Fibroblast of skin of back (primary cell): ENCODE measurements around the gene HSPG2.
A peak's percentile ranks its signal among the peaks of the same experiment; 100 is the strongest.

Experiments used
- DNase-seq: peaks from one replicate; pipeline ENCODE4 v3.0.0-alpha.2; 2013

HSPG2 gene

DNA sequence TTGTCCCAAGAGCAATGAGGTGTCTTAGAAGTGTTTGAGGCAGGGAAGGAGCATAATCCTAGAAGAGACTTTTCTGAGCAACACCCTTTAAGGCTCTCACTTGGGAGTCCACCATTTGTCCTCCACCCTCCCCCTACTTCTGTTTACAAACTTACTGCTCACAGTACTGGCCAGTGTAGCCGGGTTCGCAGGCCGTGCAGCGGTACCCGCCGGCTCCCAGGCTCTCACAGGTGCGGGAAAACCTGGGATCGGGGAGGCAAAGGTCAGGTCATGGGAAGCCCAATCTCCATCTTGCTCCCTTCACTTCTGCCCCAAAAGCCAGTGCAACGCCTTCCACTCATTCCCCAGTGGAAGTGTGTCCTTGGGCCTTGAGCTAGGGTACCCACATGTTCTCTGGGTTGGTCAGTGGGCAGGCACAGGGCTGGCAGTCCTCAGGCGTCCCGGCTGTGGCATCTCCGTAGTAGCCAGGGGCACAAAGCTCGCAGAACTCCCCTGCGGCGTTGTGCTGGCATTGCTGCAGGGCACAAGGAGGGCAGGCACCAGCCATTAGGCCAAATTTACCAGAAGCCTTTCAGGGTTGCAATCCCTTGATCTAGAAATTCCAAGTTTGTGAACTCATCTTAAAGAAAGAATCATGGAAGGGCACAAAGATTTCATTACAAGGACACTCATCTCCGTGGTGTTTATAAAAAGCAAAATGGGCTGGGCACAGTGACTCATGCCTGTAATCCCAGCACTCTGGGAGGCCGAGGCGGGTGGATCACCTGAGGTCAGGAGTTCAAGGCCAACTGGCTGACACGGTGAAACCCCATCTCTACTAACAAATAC is 75.3 kb downstream of the HSPG2 start:
- peak; percentile 81 for DNase-seq

DNA sequence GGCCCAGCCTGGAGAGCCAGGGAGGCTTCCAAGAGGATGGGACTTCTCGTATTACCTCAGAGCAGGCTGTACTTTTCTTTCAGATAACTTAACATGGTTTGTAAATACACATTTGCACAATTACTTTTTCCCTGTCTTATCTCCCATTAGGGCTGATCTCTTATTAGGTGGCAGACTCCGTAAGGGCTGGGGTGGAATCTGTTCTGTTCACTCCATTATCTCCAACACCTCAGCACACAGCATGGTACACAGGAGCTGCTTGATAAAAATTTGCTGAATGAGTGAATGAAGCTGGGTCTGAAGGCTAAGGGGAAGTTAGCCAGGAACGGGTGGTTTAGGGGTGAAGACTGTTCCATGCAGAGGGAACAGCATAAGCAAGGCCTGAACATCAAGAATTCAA is 76.1 kb downstream of the HSPG2 start:
- no peak for DNase-seq

DNA sequence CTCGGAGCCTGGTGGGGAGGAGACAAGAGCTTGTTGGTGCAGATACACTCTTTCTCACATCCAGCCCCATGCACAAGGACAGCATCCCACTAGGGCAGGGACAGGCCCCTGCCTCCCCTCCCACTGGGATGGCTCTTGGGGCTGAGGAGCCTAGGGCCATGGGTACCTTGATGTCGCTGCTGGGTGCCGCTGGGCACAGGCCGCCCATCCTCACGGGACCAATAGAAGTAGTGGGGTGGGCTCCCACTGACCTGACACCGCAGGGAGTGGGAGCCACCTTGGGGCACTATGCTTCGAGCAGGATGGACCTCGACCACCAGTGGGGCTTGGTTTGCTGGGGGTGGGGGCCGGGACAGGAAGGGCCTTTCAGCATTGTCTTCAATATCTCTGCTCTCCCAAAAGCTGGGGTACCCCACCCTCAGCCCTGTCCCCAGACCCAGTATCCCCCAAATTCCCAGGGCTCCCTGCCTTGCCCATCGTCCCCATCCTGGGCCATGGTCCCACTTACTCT is 77.4 kb downstream of the HSPG2 start:
- DNase-seq, result no peak

DNA sequence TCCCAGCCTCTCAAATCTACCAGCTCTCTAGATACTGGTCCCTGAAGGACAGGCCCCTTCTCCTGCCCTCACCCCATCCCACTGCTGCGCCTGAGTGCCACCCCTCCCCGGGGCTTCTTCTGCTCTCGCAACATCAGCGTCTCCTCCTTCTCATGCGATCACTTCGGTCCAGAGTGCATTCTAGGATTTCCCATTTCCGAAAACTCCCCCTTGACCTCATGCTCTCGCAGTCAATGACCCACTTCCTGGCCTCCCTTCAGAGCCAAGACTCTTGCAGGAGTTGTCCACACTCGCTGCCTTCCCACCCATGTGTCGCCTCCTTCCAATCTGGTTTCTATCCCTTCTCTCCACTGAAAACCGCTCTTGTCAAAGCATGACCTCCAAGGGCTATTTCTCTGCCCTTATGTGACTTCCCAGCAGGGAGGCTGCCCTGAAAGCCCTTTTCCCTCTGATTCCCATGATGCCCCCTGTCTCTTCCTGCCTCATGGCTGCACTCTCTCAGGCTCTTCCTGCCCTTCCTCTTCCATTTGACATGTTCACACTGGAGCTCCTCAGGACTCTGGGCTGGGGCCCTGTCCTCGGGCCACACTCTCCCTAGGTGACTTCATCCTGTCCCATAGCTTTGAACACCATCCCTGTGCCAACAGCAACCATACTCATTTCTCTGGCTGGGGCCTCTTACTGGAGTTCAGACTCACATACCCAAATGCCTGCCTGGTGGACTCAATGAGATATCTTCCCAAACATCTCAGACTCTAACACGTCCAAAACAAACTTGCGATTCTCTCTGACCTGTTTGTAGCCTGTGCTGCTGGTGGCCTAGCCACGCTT is 79.1 kb downstream of the HSPG2 start:
- DNase-seq, result no peak

DNA sequence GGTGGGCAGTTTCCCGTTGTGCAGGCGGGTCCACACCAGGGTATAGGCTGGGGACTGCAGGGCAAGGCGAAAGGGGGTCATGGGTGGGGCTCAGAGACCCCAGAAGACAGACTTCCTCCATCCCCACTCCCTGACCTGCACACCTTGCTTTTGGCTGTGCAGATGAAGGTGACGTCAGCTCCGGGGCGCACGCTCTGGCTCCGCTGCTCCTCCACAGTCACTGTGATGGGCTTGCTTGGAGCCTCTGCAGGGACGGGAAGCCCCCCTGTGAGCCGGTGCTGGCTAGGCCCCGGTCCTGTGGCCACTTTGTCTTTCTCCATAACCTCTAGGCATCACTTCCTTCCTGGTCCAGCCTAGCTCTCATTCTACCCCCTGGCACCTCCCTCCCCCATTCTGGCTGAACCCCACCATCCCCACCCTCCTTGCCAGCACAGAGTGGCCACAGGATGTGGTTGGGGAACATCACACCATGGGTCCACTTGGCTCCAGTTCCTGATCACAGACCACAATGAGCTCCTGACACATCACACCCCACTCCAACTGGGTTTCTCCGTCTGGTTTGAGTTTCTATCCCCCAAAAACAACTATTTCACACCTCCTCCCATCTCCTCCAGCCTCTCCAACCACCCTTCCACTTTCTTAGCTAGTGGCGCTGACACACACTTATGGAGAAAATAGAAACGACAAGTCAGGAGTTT is 79.8 kb downstream of the HSPG2 start:
- DNase-seq, result peak; percentile 67

DNA sequence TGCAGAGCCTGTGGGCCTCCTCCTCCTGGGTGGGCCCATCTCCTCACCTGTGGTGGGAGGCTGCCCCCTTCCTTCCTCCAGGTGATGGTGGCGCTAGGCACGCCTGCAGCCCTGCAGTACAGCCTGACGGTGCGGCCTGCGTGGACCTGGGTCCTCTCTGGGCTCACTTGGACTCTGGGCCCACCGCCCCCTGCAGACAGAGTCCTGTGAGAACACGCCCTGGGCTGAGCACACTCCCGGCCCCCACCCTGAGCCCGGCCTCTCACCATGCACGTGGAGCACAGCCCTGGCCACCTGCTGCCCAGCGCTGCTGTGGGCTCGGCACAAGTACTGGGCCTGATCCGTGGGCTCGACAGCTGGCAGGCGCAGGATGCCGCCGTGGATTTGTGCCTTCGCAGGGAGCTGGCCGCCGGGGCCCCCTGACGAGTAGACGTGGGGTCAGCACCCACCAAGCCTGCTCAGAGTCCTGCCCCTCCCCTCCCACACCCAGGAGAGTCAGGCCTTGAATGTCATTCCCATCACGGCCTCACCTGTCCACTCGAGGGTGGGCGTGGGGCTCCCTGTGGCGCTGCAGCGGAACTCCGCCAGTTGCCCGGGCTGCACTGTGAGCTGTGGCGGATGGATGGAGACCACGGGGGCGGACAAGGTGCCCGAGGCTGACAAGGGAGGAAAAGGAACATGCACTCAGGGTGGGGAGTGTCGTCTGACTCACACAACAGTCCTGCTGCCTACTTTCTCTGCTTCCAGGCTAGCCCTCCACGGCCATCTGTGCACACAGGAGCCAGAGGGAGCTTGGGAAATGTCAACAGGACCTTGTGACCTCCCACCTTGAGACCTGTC is 81.6 kb downstream of the HSPG2 start:
- DNase-seq, result no peak

DNA sequence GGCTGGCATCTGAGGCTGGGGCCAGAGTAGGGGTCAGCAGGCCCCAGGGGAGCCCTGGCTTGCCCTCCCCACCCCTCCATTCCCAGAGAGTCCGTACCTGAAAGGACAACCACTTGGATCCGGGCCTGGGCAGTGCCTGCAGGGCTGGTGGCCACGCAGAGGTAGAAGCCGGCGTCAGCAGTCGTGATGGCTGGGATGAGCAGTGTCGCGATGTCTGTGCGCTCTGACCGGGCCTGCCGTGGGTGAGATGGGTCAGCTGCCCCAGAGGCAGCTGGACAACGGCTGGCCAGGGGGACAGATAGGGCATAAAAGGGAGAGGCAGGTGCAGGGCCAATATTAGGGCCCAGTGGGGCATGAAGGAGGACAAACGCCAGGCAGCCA is 82.4 kb downstream of the HSPG2 start:
- no peak for DNase-seq

DNA sequence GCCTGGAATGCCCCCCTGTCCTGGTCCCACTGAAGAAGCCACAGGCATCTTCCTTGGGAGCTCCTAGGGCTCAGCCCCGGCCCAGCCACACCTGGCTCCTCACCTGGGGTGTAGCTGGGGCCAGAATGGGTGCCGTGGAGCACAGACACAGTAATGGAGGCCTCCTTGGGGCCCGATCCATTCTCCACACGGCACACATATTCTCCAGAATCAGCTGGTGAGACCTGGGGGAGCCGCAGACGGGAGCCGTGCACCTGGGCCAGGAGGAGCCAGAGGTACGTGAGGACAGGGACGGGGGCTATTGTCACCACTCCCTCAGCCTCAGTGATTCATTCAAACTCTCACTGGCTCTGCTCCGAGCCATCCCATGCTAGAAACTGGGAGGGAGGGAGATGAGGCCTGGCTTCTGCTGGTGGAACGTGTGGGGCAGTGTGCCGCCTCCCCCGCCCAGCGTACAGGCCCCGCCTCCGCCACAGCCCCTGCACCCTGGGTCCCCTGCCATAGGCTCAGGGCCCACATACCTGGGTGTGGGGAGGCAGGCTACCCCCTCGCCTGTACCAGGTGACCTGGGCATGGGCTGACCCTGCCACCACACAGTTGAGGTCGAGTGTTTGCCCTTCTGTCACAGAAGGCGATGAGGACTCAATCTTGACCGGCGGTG is 82.9 kb downstream of the HSPG2 start:
- no peak for DNase-seq

DNA sequence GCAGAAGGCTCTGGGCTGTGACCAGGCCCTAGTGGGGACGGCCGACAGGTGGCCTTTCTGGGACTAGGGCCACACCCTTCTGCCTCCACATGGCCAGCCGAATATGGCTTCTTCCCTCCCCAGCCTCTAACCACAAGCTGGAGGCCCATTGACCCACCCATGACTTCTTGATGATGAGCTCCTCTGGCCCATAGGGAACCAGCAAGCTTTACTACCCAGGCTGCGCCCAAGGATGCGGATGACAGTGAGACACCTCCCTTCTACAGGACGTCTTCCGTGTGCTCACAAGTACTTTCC is 84.0 kb downstream of the HSPG2 start:
- no peak for DNase-seq

DNA sequence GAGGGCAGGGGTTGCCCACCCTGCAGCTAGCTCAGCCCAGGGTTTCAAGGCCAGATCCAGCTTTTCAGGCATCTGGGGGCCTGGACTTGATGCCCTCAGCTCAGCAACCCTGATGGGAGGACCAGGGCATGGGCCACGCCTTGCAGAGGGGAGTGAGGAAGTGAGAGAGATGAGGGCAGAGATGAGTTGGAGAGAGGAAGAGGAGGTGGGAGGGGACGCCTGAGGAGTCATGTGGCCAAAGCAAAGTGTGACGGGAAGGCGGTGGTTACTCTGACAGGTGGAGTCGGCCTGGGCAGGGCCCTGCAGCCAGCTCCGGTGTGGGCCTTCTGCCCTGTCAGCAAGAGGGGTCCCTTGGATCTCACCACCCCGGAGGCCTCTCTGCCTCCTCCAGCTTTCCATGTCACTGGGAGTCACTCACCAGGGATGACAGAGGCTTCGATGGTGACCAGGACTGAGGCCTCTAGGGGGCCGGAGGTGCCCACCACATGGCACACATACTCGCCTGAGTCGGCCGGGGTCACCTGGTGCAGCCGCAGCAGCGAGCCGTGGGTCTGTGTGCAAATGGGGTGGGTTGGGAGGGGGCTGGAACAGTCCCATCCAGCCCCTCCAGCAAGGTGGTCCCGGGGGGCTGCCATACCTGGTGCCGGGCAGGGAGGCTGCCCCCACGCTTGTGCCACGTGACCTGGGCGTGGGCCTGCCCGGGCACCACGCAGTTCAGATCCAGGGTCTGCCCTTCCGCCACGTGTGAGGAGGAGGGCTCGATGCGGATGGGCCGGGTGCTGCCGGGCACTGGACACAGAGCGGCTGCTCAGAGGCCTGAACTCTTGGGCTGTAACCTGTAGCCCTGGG is 84.6 kb downstream of the HSPG2 start:
- no peak for DNase-seq

DNA sequence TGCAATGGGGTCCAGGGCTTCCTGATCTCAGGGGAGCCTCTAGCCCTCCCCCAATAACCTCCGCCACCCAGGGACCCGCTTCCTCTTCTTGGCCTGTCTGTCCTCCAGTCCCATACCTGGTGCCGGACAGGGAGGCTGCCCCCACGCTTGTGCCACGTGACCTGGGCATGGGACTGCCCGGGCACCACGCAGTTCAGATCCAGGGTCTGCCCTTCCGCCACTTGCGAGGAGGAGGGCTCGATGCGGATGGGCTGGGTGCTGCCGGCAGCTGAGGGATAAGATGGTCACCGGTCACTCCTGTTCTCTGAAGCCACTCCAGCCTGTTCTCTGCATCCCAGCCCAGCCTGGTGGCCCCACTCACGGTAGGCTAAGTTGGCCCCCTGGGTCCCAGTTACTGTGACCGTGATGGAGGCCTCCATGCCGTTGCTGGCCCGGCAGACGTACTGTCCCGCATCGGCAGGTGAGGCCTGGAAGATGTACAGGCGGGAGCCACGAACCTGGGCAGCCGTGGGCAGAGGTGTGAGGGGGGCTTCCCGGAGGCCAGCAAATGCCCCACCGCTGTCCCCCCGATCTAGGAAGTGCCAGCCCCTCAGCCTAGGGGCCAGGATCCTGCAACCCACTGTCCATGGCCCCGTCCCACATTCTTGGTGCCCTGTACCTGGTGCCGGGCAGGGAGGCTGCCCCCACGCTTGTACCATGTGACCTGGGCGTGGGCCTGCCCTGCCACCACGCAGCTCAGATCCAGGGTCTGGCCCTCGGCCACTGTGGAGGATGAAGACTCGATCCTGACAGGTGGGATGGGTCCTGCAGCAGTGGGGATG is 85.5 kb downstream of the HSPG2 start:
- DNase-seq, result no peak

DNA sequence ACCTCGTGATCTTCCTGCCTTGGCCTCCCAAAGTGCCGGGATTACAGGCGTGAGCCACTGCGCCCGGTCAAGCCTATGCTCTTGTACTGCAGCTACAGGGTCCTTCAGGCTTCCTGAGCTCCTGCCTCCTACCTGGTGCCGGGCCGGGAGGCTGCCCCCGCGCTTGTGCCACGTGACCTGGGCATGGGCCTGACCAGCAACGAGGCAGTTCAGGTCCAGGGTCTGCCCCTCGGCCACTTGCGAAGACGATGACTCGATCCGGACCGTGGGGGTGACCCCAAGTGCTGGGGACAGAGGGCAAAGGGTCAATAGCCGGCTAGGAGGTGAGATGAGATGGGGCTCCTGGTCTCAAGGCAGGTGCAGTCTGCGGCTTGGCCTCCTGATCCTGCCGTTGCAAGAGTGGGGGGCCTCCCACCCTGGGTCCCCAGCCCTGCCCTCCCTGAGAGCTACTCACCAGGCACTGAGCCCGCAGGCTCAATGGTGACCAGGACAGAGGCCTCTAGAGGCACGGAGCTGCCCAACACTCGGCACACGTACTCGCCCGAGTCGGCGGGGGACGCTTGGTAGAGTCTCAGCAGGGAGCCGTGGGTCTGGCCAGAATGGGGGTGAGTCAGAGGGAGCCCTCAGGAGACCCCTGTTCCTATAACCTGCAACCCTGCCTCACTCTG is 87.1 kb downstream of the HSPG2 start:
- no peak for DNase-seq

DNA sequence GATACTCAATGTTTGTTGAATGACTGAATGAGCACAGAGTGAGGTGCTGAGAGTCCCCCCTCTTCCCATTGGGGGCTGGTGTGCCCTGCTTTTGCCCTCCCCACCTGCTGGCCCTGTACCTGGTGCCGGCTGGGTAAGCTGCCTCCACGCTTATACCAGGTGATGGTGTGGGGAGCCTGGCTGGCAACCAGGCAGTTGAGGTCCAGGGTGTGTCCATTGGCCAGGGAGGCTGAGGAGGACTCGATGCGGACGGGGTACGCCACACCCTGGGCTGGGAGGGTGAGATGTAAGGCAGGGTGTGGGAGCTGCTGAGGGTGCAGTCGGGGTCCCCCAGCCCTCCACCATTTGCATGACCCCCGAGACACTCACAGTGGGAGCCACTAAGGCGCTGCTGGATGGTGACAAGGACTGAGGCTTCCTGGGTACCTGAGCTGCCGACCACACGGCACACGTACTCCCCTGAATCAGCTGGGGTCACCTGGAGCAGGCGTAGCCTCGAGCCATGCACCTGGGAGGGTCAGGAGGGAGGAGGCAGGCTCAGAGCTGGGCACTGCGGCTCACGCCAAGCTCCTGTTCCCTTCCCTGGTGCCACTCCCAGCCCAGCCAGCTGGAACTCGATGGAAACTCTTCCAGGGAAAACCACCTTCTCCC is 88.5 kb downstream of the HSPG2 start:
- DNase-seq, result no peak

DNA sequence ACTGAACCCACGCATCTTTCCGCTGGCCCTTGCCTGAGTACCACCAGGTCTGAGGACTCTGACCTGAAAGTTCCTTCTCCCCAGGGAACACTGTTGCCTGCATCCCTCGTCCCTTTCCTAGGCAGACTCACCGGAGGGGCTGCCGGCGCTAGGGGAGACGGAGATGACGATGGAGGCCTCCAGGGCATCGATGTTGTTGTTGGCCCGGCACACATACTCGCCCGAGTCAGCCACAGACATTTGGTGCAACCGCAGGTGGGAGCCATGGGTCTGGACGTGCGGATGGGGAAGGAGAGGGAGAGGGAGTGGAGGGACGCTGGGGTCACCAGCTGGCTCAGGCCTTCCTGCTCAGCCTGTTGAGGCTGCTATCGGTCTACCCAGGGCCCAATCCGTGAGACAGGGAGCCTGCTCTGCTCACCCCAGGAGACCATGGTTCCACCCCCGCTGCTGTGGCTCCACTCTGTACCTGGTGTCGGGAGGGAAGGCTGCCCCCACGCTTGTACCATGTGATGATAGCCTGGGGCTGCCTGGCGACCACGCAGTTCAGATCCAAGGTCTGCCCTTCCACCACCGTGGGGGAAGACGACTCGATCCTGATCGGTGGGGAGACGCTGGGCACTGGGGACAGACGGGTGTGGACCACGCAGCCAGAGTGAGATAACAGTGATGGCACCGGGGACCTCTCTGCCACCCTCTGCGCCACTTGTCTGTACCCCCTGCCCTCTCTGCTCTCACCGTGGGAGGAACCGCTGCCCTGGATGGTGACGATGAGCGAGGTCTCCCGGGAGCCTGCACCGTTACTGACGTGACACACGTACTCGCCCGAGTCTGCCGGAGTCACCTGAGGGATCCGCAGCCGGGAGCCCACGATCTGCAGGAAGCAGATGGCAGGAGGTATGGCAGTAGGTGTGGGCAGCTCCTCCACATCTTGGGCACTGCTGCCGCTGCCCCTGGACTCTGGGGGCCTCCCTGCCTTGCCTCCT is 89.6 kb downstream of the HSPG2 start:
- DNase-seq, result no peak

DNA sequence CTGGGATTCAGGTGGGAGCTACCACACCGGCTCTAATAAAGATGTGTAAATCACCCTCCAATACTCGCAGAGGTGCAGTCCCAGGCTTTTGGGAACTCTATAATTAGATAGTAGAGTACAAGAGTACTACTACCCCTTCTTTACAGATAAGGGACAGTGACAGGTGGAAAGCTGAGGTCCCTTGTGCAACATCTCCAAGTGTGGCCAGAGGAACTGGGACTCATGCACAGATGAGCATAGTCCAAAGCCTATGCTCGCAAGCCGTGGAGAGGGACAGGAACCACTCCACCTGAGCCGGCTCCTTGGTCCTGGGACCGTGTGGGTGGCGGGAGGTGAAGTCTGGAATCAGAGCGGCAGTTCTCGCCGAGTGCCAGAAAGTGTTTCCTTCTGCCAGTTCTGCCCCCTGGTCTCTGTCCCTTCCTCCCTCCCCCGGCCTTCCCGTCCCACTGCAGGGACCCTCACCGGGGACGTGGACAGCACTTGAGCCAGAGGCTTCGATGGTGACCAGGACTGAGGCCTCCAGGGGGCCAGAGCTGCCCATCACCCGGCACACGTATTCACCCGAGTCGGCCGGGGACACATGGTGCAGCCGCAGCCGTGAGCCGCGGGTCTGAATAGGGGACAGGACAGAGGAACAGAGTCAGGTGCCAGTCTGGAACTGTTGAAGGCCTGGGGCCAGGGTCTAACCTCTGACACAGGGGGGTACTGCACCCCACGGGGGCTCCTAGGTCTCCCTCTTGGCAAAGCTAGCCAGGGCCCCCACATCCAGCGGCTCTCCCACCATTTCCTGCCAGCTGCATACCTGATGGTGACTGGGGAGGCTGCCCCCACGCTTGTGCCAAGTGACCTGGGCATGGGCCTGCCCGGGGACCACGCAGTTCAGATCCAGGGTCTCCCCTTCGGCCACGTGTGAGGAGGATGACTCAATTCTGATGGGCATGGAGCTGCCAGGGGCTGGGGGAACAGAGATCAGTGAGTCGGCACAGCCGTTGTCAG is 91.2 kb downstream of the HSPG2 start:
- no peak for DNase-seq

DNA sequence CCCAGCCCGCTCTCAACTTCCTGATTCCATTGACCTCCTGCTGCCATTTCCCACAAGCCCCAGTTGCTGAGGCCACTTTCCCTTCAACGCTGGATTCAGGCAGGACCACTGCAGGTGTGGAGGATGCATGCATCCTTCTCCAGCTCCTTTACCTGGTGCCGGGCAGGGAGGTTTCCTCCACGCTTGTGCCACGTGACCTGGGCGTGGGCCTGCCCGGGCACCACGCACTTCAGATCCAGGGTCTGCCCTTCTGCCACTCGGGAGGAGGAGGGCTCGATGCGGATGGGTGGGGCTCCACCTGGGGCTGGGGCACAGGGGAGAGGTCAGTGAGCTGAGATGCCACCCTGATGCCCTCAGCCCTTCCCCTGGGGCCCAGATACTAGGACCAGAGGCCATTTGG is 93.1 kb downstream of the HSPG2 start:
- no peak for DNase-seq
